ENCODE data around the gene TPPP.
"Not testable (repeated sequence)": the region's sequence is repeated elsewhere in the genome, so short reads cannot be mapped to it uniquely, and the experiment has no call there.

The TPPP gene

GRCh38 chr5:692529-693041, 567 bp downstream of the TPPP start:
- not testable (repeated sequence) for H3K9me3 ChIP-seq (ENCODE audit: control insufficient read depth, insufficient read depth, low read length); H3K27me3 ChIP-seq (ENCODE audit: control insufficient read depth, insufficient read depth, low read length); DNase-seq (ENCODE audit: low read depth, low spot score); H3K4me1 ChIP-seq (ENCODE audit: control insufficient read depth, insufficient read depth, low read length); H3K27ac ChIP-seq (ENCODE audit: low read length); H3K36me3 ChIP-seq (ENCODE audit: control insufficient read depth, insufficient read depth, low read length)
- peak overlapping the region; percentile 24; the same call in 1 of the 2 replicates for H3K4me3 ChIP-seq (ENCODE audit: low read length)
- no CpG with 5 or more reads among the region's 41 CpGs for WGBS (ENCODE audit: insufficient coverage, insufficient read length)

GRCh38 chr5:691817-692528, 1.2 kb downstream of the TPPP start:
- Histone ChIP-seq H3K9me3 (ENCODE audit: control insufficient read depth, insufficient read depth, low read length) (no peaks in the 10 kb centered on the region), H3K27me3 (ENCODE audit: control insufficient read depth, insufficient read depth, low read length) (peaks cover 2% of the 10 kb centered on the region; the same call in 1 of the 2 replicates), H3K27ac (ENCODE audit: low read length) (no peak overlapping the region), H3K4me3 (ENCODE audit: low read length) (no peak overlapping the region), H3K36me3 (ENCODE audit: control insufficient read depth, insufficient read depth, low read length) (no peaks in the 10 kb centered on the region), H3K4me1 (ENCODE audit: control insufficient read depth, insufficient read depth, low read length) (no peaks in the 10 kb centered on the region)
- no CpG with 5 or more reads among the region's 2 CpGs for WGBS (ENCODE audit: insufficient coverage, insufficient read length)
- no peak for DNase-seq (ENCODE audit: low read depth, low spot score)

DNA sequence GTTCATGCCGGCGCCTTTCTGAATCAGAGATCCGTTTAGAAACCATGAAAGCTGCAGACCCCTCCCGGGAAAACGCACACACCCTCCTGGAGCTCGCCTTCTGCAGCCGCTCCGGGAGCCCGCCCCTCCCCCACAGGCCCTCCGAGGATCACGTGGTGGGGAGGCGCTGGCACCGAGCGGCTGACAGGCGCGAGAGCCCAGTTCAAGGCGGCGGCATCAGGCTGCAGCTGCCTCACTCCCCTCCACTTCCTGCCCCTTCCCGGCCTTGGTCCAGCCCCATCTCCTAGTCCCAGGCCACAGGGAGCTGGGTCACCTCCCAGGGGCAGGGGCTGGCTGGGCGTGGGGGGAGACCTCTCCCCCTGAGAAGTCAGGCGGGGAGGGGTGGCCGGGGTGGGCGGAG, 2.1 kb downstream of the TPPP start:
- no CpG with 5 or more reads among the region's 23 CpGs for WGBS (ENCODE audit: insufficient coverage, insufficient read length)
- H3K27ac ChIP-seq (ENCODE audit: low read length); H3K4me3 ChIP-seq (ENCODE audit: low read length); H3K9me3 ChIP-seq (ENCODE audit: control insufficient read depth, insufficient read depth, low read length); DNase-seq (ENCODE audit: low read depth, low spot score); H3K36me3 ChIP-seq (ENCODE audit: control insufficient read depth, insufficient read depth, low read length); H3K27me3 ChIP-seq (ENCODE audit: control insufficient read depth, insufficient read depth, low read length); H3K4me1 ChIP-seq (ENCODE audit: control insufficient read depth, insufficient read depth, low read length): not testable (repeated sequence)

DNA sequence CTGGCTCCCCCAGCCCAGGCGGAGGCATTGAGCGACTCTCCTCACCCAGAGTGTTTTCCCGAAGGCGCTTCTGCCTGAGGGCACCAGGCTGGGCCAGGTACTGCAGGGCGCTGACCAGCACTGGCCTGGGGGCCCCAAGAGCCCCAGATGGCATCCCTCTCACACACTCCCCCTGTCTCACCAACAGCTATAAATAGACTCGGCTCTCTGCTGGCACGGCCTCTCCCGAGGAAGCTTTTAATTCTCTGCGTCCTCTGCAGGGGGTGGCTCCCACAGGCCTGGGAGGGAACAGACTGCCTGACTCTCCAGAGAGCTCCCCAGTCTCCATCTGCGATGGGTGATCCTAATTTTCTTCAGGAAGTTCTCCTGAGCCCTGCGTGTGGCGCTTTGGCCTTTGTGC, 2.9 kb downstream of the TPPP start:
- WGBS (ENCODE audit: insufficient coverage, insufficient read length) = no CpG with 5 or more reads among the region's 12 CpGs
- H3K27me3 ChIP-seq (ENCODE audit: control insufficient read depth, insufficient read depth, low read length); H3K4me3 ChIP-seq (ENCODE audit: low read length); H3K4me1 ChIP-seq (ENCODE audit: control insufficient read depth, insufficient read depth, low read length); H3K9me3 ChIP-seq (ENCODE audit: control insufficient read depth, insufficient read depth, low read length); H3K27ac ChIP-seq (ENCODE audit: low read length); DNase-seq (ENCODE audit: low read depth, low spot score); H3K36me3 ChIP-seq (ENCODE audit: control insufficient read depth, insufficient read depth, low read length): not testable (repeated sequence)

DNA sequence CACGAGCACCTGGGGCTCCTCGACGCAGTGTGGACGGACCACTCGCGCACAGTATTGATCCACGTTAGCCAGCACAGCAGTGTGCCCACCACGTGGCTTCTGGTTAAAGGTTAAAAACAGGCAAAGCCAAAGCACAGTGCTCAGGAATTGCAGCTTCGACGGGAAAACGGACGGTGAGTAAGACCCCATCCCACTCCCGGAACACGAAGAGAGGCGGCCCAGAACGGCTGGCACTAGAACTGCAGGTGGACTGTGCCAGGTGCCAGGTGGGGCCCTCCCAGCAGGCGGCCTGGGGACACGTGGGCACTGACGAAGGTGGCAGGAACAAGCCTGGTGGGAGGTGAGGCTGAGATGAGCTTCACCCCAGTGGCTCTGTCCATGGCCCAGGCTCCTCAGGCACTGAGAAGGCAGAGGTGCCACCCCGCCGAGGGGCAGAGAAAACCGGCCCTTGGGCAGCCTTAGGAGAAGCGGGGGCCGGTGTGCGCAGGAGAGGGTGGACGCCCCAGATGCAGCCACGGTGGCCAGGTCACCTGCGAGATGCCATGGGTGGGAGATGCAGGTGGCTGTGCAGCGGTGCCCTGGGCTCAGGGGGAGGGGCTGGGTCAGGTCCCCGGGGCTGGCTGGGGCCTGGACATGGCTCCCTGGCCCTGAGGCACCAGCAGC, 4.7 kb downstream of the TPPP start:
- not testable (repeated sequence) for H3K27me3 ChIP-seq (ENCODE audit: control insufficient read depth, insufficient read depth, low read length); H3K36me3 ChIP-seq (ENCODE audit: control insufficient read depth, insufficient read depth, low read length); H3K27ac ChIP-seq (ENCODE audit: low read length); H3K9me3 ChIP-seq (ENCODE audit: control insufficient read depth, insufficient read depth, low read length); DNase-seq (ENCODE audit: low read depth, low spot score); H3K4me1 ChIP-seq (ENCODE audit: control insufficient read depth, insufficient read depth, low read length); H3K4me3 ChIP-seq (ENCODE audit: low read length)
- WGBS (ENCODE audit: insufficient coverage, insufficient read length) = no CpG with 5 or more reads among the region's 30 CpGs

- not testable (repeated sequence) for H3K27me3 ChIP-seq (ENCODE audit: control insufficient read depth, insufficient read depth, low read length); H3K4me3 ChIP-seq (ENCODE audit: low read length); H3K36me3 ChIP-seq (ENCODE audit: control insufficient read depth, insufficient read depth, low read length); DNase-seq (ENCODE audit: low read depth, low spot score); H3K9me3 ChIP-seq (ENCODE audit: control insufficient read depth, insufficient read depth, low read length); H3K27ac ChIP-seq (ENCODE audit: low read length); H3K4me1 ChIP-seq (ENCODE audit: control insufficient read depth, insufficient read depth, low read length)
- WGBS (ENCODE audit: insufficient coverage, insufficient read length) = no CpG with 5 or more reads among the region's 12 CpGs
Observed at GRCh38 chr5:686936-687335, 6.2 kb downstream of the TPPP start.

DNA sequence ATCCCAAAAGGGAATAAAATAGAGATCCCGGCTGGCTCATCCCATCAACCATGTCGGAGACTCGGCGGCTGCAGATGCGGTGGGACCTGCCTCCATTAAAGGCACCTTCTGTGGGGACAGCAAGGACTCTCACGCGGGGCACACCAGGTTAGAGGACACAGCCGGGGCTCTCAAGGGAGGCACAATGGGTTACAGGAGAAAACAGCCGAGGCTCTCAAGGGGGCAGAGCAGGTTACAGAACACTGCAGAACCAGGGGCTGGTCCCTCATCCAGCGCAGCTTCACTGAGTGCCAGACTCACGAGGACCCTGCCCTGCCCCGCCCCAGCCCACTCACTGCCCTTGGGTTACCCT, 7.0 kb downstream of the TPPP start:
- H3K4me1 ChIP-seq (ENCODE audit: control insufficient read depth, insufficient read depth, low read length); H3K4me3 ChIP-seq (ENCODE audit: low read length); H3K36me3 ChIP-seq (ENCODE audit: control insufficient read depth, insufficient read depth, low read length); DNase-seq (ENCODE audit: low read depth, low spot score); H3K9me3 ChIP-seq (ENCODE audit: control insufficient read depth, insufficient read depth, low read length); H3K27ac ChIP-seq (ENCODE audit: low read length); H3K27me3 ChIP-seq (ENCODE audit: control insufficient read depth, insufficient read depth, low read length): not testable (repeated sequence)
- no CpG with 5 or more reads among the region's 12 CpGs for WGBS (ENCODE audit: insufficient coverage, insufficient read length)

GRCh38 chr5:685262-686171, 7.6 kb downstream of the TPPP start:
- DNase-seq (ENCODE audit: low read depth, low spot score) = no peak
- Histone ChIP-seq H3K27ac (ENCODE audit: low read length) (no peak overlapping the region), H3K36me3 (ENCODE audit: control insufficient read depth, insufficient read depth, low read length) (no peaks in the 10 kb centered on the region), H3K27me3 (ENCODE audit: control insufficient read depth, insufficient read depth, low read length) (no peaks in the 10 kb centered on the region), H3K4me1 (ENCODE audit: control insufficient read depth, insufficient read depth, low read length) (no peaks in the 10 kb centered on the region), H3K9me3 (ENCODE audit: control insufficient read depth, insufficient read depth, low read length) (no peaks in the 10 kb centered on the region), H3K4me3 (ENCODE audit: low read length) (no peak overlapping the region)
- WGBS (ENCODE audit: insufficient coverage, insufficient read length) = no CpG with 5 or more reads among the region's 24 CpGs

GRCh38 chr5:684751-685216, 8.4 kb downstream of the TPPP start:
- H3K36me3 ChIP-seq (ENCODE audit: control insufficient read depth, insufficient read depth, low read length) = no peaks in the 10 kb centered on the region
- no peak for DNase-seq (ENCODE audit: low read depth, low spot score)
- no peak overlapping the region for H3K27ac ChIP-seq (ENCODE audit: low read length)
- no CpG with 5 or more reads among the region's 17 CpGs for WGBS (ENCODE audit: insufficient coverage, insufficient read length)
- H3K27me3 ChIP-seq (ENCODE audit: control insufficient read depth, insufficient read depth, low read length) = no peaks in the 10 kb centered on the region
- no peaks in the 10 kb centered on the region for H3K9me3 ChIP-seq (ENCODE audit: control insufficient read depth, insufficient read depth, low read length)
- H3K4me1 ChIP-seq (ENCODE audit: control insufficient read depth, insufficient read depth, low read length) = no peaks in the 10 kb centered on the region
- no peak overlapping the region for H3K4me3 ChIP-seq (ENCODE audit: low read length)
